K562 (cell line): ENCODE measurements around the gene ZDHHC3. TPM values are rescaled to one million over a fixed set of nuclear protein-coding genes. Genes with fewer than 3 reads are reported as not detected.

Source experiments
- ATAC-seq: fragments of 200-7000 bp; cut with Tn5 transposase; 3 replicates; pipeline ENCODE4 v1.9.1; 2020; ENCODE audit warnings: moderate library complexity
- BruUV-seq: library from RNA; stranded (reverse); fragments of 400-500 nt; replicated peaks from 2 replicates; lab custom pipeline; 2021; lab: Mats Ljungman, UMichigan
- CTCF ChIA-PET: fragments of 300-600 bp; formaldehyde crosslinking; extraction: SDS; loops from one replicate; lab custom pipeline; 2021; ENCODE audit warnings: low intra/inter-chr PET ratio; lab: Yijun Ruan, JAX
- POLR2A ChIA-PET: fragments of 300-600, 350-650 bp; sonication (Branson Sonifier 250); formaldehyde crosslinking; extraction: SDS; loops from one replicate; lab custom pipeline; 2021; ENCODE audit warnings: antibody characterized with exemption, inconsistent platforms; lab: Yijun Ruan, JAX
- DNase-seq, 4 experiments: peaks; one replicate each; pipeline versions ENCODE4 v3.0.0 to v3.0.0-alpha.2; 2011 to 2018; ENCODE audit warnings: low spot score in 3 of 4, mixed read lengths in 3 of 4; ENCODE audit errors: extremely low read depth in 1 of 4
- FAIRE-seq: peaks from 2 replicates; lab custom pipeline; 2011; peaks lifted over from hg19 to GRCh38; lab: Jason Lieb, UNC
- H2AFZ ChIP-seq: 2 replicates; pipeline ENCODE4 v1.6.0; 2011; ENCODE audit warnings: low read depth, low read length, control low read depth, inconsistent platforms
- H3K27ac ChIP-seq: fragments of 200-600 bp; 3 replicates; pipeline ENCODE4 v1.8.0; 2011; ENCODE audit warnings: low read depth, mild to moderate bottlenecking, control low read depth, inconsistent platforms, low read length, moderate library complexity, mixed read lengths; ENCODE audit errors: extremely low read depth
- H3K27me3 ChIP-seq, 2 experiments: fragments of 300-600 bp in 1 of 2; 2 replicates in 1 of 2; 3 replicates in 1 of 2; pipeline versions ENCODE4 v1.6.0 to v1.8.0; 2011; ENCODE audit warnings: inconsistent platforms in 2 of 2, low read length in 2 of 2, mild to moderate bottlenecking in 1 of 2, mixed read lengths in 1 of 2, moderate library complexity in 1 of 2; ENCODE audit not compliant: control insufficient read depth in 2 of 2, insufficient read depth in 2 of 2
- H3K36me3 ChIP-seq: fragments of 300-600 bp; 3 replicates; pipeline ENCODE4 v1.8.0; 2011; ENCODE audit warnings: mild to moderate bottlenecking, low read length, inconsistent platforms; ENCODE audit not compliant: control insufficient read depth, insufficient read depth
- H3K4me1 ChIP-seq, 2 experiments: fragments of 200-600 bp in 1 of 2; replicated peaks in 1 of 2; 2 replicates in 1 of 2; 3 replicates in 1 of 2; pipeline versions ENCODE4 v1.5.1 to v1.8.0; 2011; ENCODE audit warnings: inconsistent platforms in 2 of 2, low read length in 2 of 2, mild to moderate bottlenecking in 1 of 2, mixed read lengths in 1 of 2, moderate library complexity in 1 of 2; ENCODE audit not compliant: control insufficient read depth in 2 of 2, insufficient read depth in 2 of 2
- H3K4me2 ChIP-seq: 2 replicates; pipeline ENCODE4 v1.6.1; 2011; ENCODE audit warnings: low read length, control low read depth, inconsistent platforms, mixed read lengths; ENCODE audit not compliant: insufficient read depth
- H3K4me3 ChIP-seq: fragments of 200-600 bp; sonication (generic), shearing (Covaris generic); 2 replicates; pipeline ENCODE4 v1.5.1; 2016; ENCODE audit warnings: control low read depth, inconsistent platforms
- H3K79me2 ChIP-seq: fragments of 200-600 bp; 3 replicates; pipeline ENCODE4 v1.8.0; 2011; ENCODE audit warnings: low read length, inconsistent platforms; ENCODE audit not compliant: control insufficient read depth, insufficient read depth
- H3K9ac ChIP-seq, 2 experiments: 2 replicates each; pipeline versions ENCODE4 v1.6.0 to v1.6.1; 2011; ENCODE audit warnings: low read depth in 2 of 2, low read length in 2 of 2, control low read depth in 1 of 2, inconsistent platforms in 1 of 2, mild to moderate bottlenecking in 1 of 2, mixed read lengths in 1 of 2; ENCODE audit not compliant: insufficient read depth in 1 of 2
- H3K9me1 ChIP-seq: one replicate; pipeline ENCODE4 v1.6.0; 2011; ENCODE audit warnings: inconsistent platforms, mild to moderate bottlenecking, low read length, moderate library complexity; ENCODE audit not compliant: control insufficient read depth, insufficient read depth
- H3K9me3 ChIP-seq: replicated peaks from 2 replicates; pipeline ENCODE4 v1.5.1; 2011; ENCODE audit warnings: low read depth, low read length, inconsistent platforms; ENCODE audit not compliant: control insufficient read depth, insufficient read depth
- H4K20me1 ChIP-seq: replicated peaks from 2 replicates; pipeline ENCODE4 v1.6.1; 2011; ENCODE audit warnings: low read length, inconsistent platforms, mixed read lengths; ENCODE audit not compliant: control insufficient read depth, insufficient read depth
- ARHGAP35 ChIP-seq: fragments of 450-650 bp; IDR thresholded peaks from 2 replicates; pipeline ENCODE4 v1.6.1; 2018; ENCODE audit not compliant: partially characterized antibody
- HMBOX1 ChIP-seq: sonication (generic); IDR thresholded peaks from 2 replicates; pipeline ENCODE4 v1.6.1; 2016
- KLF10 ChIP-seq: fragments of 250-450 bp; sonication (Bioruptor Pico); IDR thresholded peaks from 2 replicates; pipeline ENCODE4 v1.6.1; 2021; ENCODE audit warnings: matching md5 sums
- MAZ ChIP-seq, 2 experiments: fragments of 450-650 bp in 1 of 2; sonication (generic) in 1 of 2; formaldehyde crosslinking; IDR thresholded peaks in 1 of 2; conservative IDR thresholded peaks in 1 of 2; 2 replicates each; pipeline versions ENCODE4 v1.4.0 to v1.5.0; 2020; ENCODE audit warnings: mild to moderate bottlenecking in 1 of 2, missing genetic modification reagents in 1 of 2
- PYGO2 ChIP-seq: fragments of 450-650 bp; IDR thresholded peaks from 2 replicates; pipeline ENCODE4 v1.6.1; 2016; ENCODE audit warnings: mild to moderate bottlenecking, missing genetic modification characterization, moderate library complexity, missing compliant biosample characterization
- SIN3B ChIP-seq: fragments of 450-650 bp; IDR thresholded peaks from 2 replicates; pipeline ENCODE4 v1.6.1; 2017; ENCODE audit warnings: low read depth, mild to moderate bottlenecking, moderate library complexity
- SMAD3 ChIP-seq: fragments of 450-650 bp; formaldehyde crosslinking; conservative IDR thresholded peaks from 2 replicates; pipeline ENCODE4 v1.4.0; 2020; ENCODE audit warnings: mild to moderate bottlenecking
- SMARCC2 ChIP-seq: fragments of 450-650 bp; IDR thresholded peaks from 2 replicates; pipeline ENCODE4 v1.6.1; 2017; ENCODE audit warnings: antibody characterized with exemption, moderate library complexity, mild to moderate bottlenecking, low read depth
- ZNF184 ChIP-seq: sonication (generic); formaldehyde crosslinking; IDR thresholded peaks from 2 replicates; pipeline ENCODE4 v1.5.0; 2020; ENCODE audit warnings: missing genetic modification reagents
- ZNF253 ChIP-seq: fragments of 250-450 bp; sonication (Bioruptor Pico); conservative IDR thresholded peaks from 2 replicates; pipeline ENCODE4 v1.6.1; 2021; ENCODE audit warnings: mild to moderate bottlenecking
- ZNF384 ChIP-seq: IDR thresholded peaks from 2 replicates; pipeline ENCODE4 v1.6.1; 2012; ENCODE audit warnings: low read depth, low read length, improper control_type of control experiment
- ZNF561 ChIP-seq: fragments of 450-650 bp; formaldehyde crosslinking; conservative IDR thresholded peaks from 2 replicates; pipeline ENCODE4 v1.4.0; 2020; ENCODE audit warnings: mild to moderate bottlenecking, moderate library complexity
- WGBS: fragments of 100-300 bp; shearing (Covaris generic); methylation state at CpG from one replicate; pipeline ENCODE4 v1.1.6; 2016; ENCODE audit warnings: low coverage, mixed read lengths; ENCODE audit not compliant: insufficient coverage; ENCODE audit errors: missing lambda C conversion rate; 5-methylcytosine and 5-hydroxymethylcytosine counted together
- in situ Hi-C: fragments of 300-500 bp; cut with MboI; formaldehyde crosslinking; loops from 4 replicates; pipeline ENCODE4 v1.15.0; 2018; ENCODE audit warnings: inconsistent platforms, mixed read lengths
- intact Hi-C: fragments of 100-400 bp; cut with micrococcal nuclease; formaldehyde crosslinking; loops from 2 replicates; pipeline ENCODE4 v1.14.2; 2022
- polyA plus RNA-seq, 8 experiments: library from polyadenylated mRNA; depleted of rRNA in 4 of 8; stranded (reverse) in 5 of 8; unstranded in 3 of 8; fragments of >200 nt; fragmentation: Nextera tagmentation in 2 of 8; fragmentation: Illumina TruSeq in 1 of 8; extraction: Ambion mirVana in 2 of 8; extraction: Trizol in 1 of 8; gene quantifications; 2 replicates each; pipeline versions ENCODE4 v1.2.1 to v1.2.3, GENCODE V29; 2011 to 2014; ENCODE audit warnings: inconsistent platforms in 1 of 8, missing spikeins in 1 of 8
- total RNA-seq, 7 experiments: library from RNA; depleted of rRNA in 6 of 7; stranded (reverse); fragments of >200 nt in 6 of 7; fragmentation: Illumina TruSeq in 2 of 7; extraction: Trizol in 2 of 7; gene quantifications; 2 replicates each; pipeline versions ENCODE4 v1.2.1 to v1.2.3, GENCODE V29; 2011 to 2021; ENCODE audit warnings: low replicate concordance in 1 of 7
- TF ChIP-seq, protein P1 (sequence below): fragments of 250-450 bp; sonication (Bioruptor Pico); IDR thresholded peaks from 2 replicates; pipeline ENCODE4 v1.5.0; 2021; ENCODE audit warnings: mild to moderate bottlenecking, moderate library complexity

The ZDHHC3 gene
- total and polyA plus RNA-seq, 9 of the 15 experiments (the other 6 are each of a cell fraction or from before 2014, with no cell fraction given), result 10.3 to 120 (median 67.2) TPM

GRCh38 chr3:45002139-45002660 is 26.2 kb upstream of the ZDHHC3 start:
- in situ Hi-C loops, result no loop called here
- BruUV-seq, result no TSS peak
- 94% methylated on average over 2 of the region's 2 CpGs for WGBS
- no peak for ATAC-seq
- no peak for FAIRE-seq
- H3K9ac ChIP-seq, result no peak overlapping the region
- no peaks in the 10 kb centered on the region for H3K27me3 ChIP-seq
- H3K27ac ChIP-seq, result no peak overlapping the region
- H3K4me3 ChIP-seq, result no peak overlapping the region
- ChIA-PET CTCF (no interaction called here), POLR2A (interaction anchor here (1.6 kb wide), 1 partner anchor 10 kb away, joined by 5 read pairs; no protein-coding TSS in a partner anchor)
- H3K4me1 ChIP-seq, result no peaks in the 10 kb centered on the region
- H3K79me2 ChIP-seq, result no peaks in the 10 kb centered on the region
- no peaks in the 10 kb centered on the region for H3K9me1 ChIP-seq
- intact Hi-C loops, result no loop called here
- peaks cover 85% of the 10 kb centered on the region for H3K36me3 ChIP-seq
- no peak overlapping the region for H3K4me2 ChIP-seq
- H4K20me1 ChIP-seq, result no peaks in the 10 kb centered on the region
- H3K9me3 ChIP-seq, result no peaks in the 10 kb centered on the region
- no peak for TF ChIP-seq MAZ (CRISPR knock-in tag; conservative IDR thresholded peaks at IDR 0.05 in 1 of 2, IDR thresholded peaks at IDR 0.05 in 1 of 2)
- TF ChIP-seq ZNF384, result no peak
- no peak for TF ChIP-seq ZNF561 (CRISPR knock-in tag)
- TF ChIP-seq ZNF184 (CRISPR knock-in tag), result no peak
- TF ChIP-seq ZNF253 (CRISPR knock-in tag), result no peak
- no peak overlapping the region for H2AFZ ChIP-seq
- DNase-seq, result no peak

DNA sequence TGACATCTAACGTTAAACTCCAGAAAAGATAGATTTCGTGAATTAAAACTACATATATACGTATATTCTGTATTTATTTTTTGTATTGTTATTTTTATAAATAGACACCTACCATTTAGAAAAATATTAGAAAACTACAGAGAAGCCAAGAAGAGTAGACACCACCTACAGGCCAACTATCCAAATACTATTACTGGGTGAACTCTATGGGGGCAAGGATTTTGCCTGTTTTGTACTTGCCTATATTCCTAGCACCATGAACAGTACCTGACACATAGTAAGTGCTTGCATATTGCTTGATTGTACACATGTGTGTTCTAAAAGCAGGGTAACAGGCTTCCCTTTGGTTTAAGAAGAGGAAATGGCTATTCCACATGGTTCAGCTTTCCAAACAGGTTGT is 25.8 kb upstream of the ZDHHC3 start:
- H3K27ac ChIP-seq, result no peak overlapping the region
- no peaks in the 10 kb centered on the region for H3K79me2 ChIP-seq
- no peak overlapping the region for H3K4me3 ChIP-seq
- no peaks in the 10 kb centered on the region for H3K27me3 ChIP-seq
- POLR2A ChIA-PET, result interaction anchor here (1.0 kb wide), 1 partner anchor 14 kb away, joined by 3 read pairs; no protein-coding TSS in a partner anchor
- H4K20me1 ChIP-seq, result no peaks in the 10 kb centered on the region
- ATAC-seq (no peak), DNase-seq (no peak), FAIRE-seq (no peak)
- H3K4me2 ChIP-seq, result no peak overlapping the region
- WGBS, result 89% methylated on average over 3 of the region's 3 CpGs
- intact Hi-C loops (no loop called here), in situ Hi-C loops (no loop called here)
- H3K36me3 ChIP-seq, result peaks cover 86% of the 10 kb centered on the region
- no TSS peak for BruUV-seq
- H2AFZ ChIP-seq, result no peak overlapping the region
- H3K9me3 ChIP-seq, result no peaks in the 10 kb centered on the region
- H3K9ac ChIP-seq, result no peak overlapping the region
- CTCF ChIA-PET, result no interaction called here
- no peaks in the 10 kb centered on the region for H3K9me1 ChIP-seq
- H3K4me1 ChIP-seq, result no peaks in the 10 kb centered on the region
- TF ChIP-seq ARHGAP35, result no peak
- TF ChIP-seq SMAD3 (CRISPR knock-in tag), result no peak
- TF ChIP-seq SIN3B, result no peak
- TF ChIP-seq PYGO2 (tag), result no peak
- TF ChIP-seq, protein P1, sequence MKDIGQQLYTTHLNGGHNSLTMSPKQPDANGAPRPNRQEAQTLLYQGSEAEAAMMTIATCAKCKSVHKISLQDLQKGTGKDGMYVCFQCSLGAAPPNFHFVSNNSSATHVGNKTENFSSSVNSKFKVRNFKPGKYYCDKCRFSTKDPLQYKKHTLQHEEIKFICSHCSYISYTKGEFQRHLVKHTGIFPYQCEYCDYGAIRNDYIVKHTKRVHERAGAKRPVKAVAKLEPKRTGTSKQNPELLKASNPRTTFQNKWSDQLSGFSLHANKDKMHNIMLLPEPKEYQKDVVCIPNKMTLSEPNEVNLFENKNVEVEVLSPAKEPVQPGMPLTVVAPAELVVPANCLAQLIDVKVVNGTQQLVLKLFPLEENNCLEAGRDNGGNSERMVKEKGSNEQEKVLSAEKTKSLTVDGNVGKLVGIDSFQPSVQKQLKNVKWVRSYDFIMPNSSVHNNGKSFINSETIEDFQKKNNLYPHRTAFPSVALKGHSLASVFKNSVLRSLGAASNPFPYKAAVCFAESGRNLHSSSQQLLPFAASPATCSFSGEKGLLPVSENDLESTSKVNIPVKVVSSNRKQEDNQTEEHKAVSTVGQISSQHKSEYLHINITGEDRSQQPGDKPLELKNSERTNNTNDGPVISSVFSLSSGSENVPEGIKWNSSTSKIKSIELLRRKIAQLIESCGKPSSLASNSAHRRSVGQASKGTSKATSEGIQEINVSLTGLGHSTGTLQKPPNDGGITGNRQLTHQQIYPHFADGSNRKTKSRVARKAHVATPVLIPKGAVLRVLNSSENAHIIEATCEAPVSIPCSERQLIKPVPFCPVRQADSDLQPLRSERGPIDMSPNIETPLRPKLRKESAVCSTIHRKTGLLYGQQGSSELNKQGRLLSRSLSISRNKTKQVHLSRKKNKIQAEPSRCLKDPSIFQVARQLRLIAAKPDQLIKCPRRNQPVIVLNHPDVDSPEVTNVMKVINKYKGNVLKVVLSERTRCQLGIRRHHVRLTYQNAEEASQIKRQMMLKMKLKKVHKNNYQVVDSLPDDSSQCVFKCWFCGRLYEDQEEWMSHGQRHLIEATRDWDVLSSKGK (CRISPR knock-in tag), result no peak
- no peak for TF ChIP-seq KLF10 (CRISPR knock-in tag)
- no peak for TF ChIP-seq HMBOX1
- no peak for TF ChIP-seq SMARCC2
